ENCODE results near the gene SOX6.

DNA sequence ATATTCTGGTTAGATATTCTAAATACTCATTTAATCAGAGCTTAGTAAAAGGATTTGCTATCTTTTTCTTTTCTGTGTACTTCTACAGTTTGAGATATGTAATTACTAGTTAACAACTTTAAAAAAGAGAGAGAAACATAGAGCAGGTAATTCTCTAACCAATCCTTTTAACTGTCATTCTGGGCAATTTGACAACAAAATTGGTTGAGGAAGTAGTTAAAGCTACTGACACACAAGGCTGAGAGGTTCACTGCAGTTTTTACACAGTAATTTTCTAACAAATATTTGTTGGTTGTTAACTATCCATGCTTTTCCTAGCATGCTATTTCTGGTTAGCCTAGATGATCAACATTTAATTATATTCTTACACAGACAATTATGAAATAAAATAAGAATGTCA is 3.6 kb downstream of the SOX6 start:
- TF ChIP-seq, protein P1, sequence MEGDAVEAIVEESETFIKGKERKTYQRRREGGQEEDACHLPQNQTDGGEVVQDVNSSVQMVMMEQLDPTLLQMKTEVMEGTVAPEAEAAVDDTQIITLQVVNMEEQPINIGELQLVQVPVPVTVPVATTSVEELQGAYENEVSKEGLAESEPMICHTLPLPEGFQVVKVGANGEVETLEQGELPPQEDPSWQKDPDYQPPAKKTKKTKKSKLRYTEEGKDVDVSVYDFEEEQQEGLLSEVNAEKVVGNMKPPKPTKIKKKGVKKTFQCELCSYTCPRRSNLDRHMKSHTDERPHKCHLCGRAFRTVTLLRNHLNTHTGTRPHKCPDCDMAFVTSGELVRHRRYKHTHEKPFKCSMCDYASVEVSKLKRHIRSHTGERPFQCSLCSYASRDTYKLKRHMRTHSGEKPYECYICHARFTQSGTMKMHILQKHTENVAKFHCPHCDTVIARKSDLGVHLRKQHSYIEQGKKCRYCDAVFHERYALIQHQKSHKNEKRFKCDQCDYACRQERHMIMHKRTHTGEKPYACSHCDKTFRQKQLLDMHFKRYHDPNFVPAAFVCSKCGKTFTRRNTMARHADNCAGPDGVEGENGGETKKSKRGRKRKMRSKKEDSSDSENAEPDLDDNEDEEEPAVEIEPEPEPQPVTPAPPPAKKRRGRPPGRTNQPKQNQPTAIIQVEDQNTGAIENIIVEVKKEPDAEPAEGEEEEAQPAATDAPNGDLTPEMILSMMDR (conservative IDR thresholded peaks at IDR 0.05; ENCODE audit: low read depth in 2 of 2): no peak
- TF ChIP-seq, protein P2, sequence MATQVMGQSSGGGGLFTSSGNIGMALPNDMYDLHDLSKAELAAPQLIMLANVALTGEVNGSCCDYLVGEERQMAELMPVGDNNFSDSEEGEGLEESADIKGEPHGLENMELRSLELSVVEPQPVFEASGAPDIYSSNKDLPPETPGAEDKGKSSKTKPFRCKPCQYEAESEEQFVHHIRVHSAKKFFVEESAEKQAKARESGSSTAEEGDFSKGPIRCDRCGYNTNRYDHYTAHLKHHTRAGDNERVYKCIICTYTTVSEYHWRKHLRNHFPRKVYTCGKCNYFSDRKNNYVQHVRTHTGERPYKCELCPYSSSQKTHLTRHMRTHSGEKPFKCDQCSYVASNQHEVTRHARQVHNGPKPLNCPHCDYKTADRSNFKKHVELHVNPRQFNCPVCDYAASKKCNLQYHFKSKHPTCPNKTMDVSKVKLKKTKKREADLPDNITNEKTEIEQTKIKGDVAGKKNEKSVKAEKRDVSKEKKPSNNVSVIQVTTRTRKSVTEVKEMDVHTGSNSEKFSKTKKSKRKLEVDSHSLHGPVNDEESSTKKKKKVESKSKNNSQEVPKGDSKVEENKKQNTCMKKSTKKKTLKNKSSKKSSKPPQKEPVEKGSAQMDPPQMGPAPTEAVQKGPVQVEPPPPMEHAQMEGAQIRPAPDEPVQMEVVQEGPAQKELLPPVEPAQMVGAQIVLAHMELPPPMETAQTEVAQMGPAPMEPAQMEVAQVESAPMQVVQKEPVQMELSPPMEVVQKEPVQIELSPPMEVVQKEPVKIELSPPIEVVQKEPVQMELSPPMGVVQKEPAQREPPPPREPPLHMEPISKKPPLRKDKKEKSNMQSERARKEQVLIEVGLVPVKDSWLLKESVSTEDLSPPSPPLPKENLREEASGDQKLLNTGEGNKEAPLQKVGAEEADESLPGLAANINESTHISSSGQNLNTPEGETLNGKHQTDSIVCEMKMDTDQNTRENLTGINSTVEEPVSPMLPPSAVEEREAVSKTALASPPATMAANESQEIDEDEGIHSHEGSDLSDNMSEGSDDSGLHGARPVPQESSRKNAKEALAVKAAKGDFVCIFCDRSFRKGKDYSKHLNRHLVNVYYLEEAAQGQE (IDR thresholded peaks at IDR 0.05; ENCODE audit: unreplicated experiment): no peak
- TF ChIP-seq CREB1 (CRISPR knock-in tag; IDR thresholded peaks at IDR 0.05; ENCODE audit: low read depth) (no peak), EZH2phosphoT487 (IDR thresholded peaks at IDR 0.05; ENCODE audit: unreplicated experiment) (no peak), EZH2 (IDR thresholded peaks at IDR 0.05; ENCODE audit: low read depth, unreplicated experiment) (no peak), POLR2AphosphoS5 (IDR thresholded peaks at IDR 0.05; ENCODE audit: low read depth) (no peak), ZNF331 (CRISPR knock-in tag; IDR thresholded peaks at IDR 0.05; ENCODE audit: low read depth) (no peak), ZNF114 (CRISPR knock-in tag; IDR thresholded peaks at IDR 0.05) (no peak), JUNB (IDR thresholded peaks at IDR 0.05; ENCODE audit: unreplicated experiment) (no peak)
- TF ChIP-seq, protein P3, sequence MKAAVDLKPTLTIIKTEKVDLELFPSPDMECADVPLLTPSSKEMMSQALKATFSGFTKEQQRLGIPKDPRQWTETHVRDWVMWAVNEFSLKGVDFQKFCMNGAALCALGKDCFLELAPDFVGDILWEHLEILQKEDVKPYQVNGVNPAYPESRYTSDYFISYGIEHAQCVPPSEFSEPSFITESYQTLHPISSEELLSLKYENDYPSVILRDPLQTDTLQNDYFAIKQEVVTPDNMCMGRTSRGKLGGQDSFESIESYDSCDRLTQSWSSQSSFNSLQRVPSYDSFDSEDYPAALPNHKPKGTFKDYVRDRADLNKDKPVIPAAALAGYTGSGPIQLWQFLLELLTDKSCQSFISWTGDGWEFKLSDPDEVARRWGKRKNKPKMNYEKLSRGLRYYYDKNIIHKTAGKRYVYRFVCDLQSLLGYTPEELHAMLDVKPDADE (IDR thresholded peaks at IDR 0.05): no peak

Measured in GM23338 (cell line).